Psoas muscle (tissue), 8 donors: Measurements from ENCODE around the gene SERINC2. TPM values are rescaled to one million over a fixed set of nuclear protein-coding genes. Genes with fewer than 3 reads are reported as not detected.

ENCODE experiments used
- ATAC-seq, 4 donors: fragments of 200-7000 bp; cut with Tn5 transposase; one replicate each; pipeline ENCODE4 v1.9.1; 2020; ENCODE audit warnings: moderate library complexity in 3 of 4, mild to moderate bottlenecking in 2 of 4
- DNase-seq, 2 donors: peaks; one replicate each; pipeline ENCODE4 v3.0.0-alpha.2; 2020
- H3K27ac ChIP-seq: fragments of 200-600 bp; one replicate; pipeline ENCODE4 v1.8.0; 2022
- H3K27me3 ChIP-seq, 3 donors: fragments of 200-600 bp in 1 of 3; one replicate each; pipeline versions ENCODE4 v1.6.1 to v1.8.0; 2013 to 2022; ENCODE audit warnings: low read length in 2 of 3, mild to moderate bottlenecking in 2 of 3, moderate library complexity in 1 of 3; ENCODE audit not compliant: insufficient read depth in 3 of 3
- H3K36me3 ChIP-seq, 2 donors: fragments of 200-600 bp in 1 of 2; one replicate each; pipeline versions ENCODE4 v1.6.1 to v1.8.0; 2013 to 2022; ENCODE audit warnings: low read depth in 1 of 2, mild to moderate bottlenecking in 1 of 2, moderate library complexity in 1 of 2; ENCODE audit not compliant: insufficient read depth in 1 of 2
- H3K4me1 ChIP-seq: fragments of 200-600 bp; one replicate; pipeline ENCODE4 v1.8.0; 2022
- H3K4me3 ChIP-seq: fragments of 200-600 bp; one replicate; pipeline ENCODE4 v1.8.0; 2022; ENCODE audit warnings: mild to moderate bottlenecking
- H3K9me3 ChIP-seq: fragments of 200-600 bp; one replicate; pipeline ENCODE4 v1.8.0; 2022
- WGBS, 3 donors: extraction: QIAGEN DNeasy Blood & Tissue Kit; methylation state at CpG; one replicate each; pipeline versions ENCODE4 v1.1.6 to v1.1.7; 2013; 5-methylcytosine and 5-hydroxymethylcytosine counted together
- intact Hi-C, 2 donors: fragments of 100-400 bp; cut with DNase I; formaldehyde crosslinking; loops; one replicate each; pipeline versions ENCODE4 v1.11.0 to v1.14.2; 2022
- polyA plus RNA-seq, 3 donors: library from polyadenylated mRNA; stranded (reverse); fragments of 200-250 nt; gene quantifications; one replicate each; pipeline ENCODE4 v1.2.3, GENCODE V29; 2013
- total RNA-seq, 4 donors: library from RNA; stranded (reverse); fragmentation: NEBNext Ultra II Directional in 2 of 4; extraction: Animal tissue kit (Norgen Biotek cat#: 25700) in 2 of 4; gene quantifications; one replicate each; pipeline versions ENCODE4 v1.2.1 to v1.2.4, GENCODE V29; 2021 to 2023
- TF ChIP-seq, protein P1 (sequence below): fragments of 200-600 bp; IDR thresholded peaks from one replicate; pipeline ENCODE4 v1.8.0; 2022; ENCODE audit warnings: antibody characterized with exemption
- donor health status: healthy with polysubstance abuse.
- donor health status: DM: no; HTN: no; CAD: no; lungs with moderate emphysema.
- donor health status: Bipolar disorder and iron deficiency.
- donor health status: healthy.
- donor health status: DM: yes; HTN: yes; CAD: no.
- donor health status: DM: no; HTN: no; CAD: no.
- donor health status: DM: no; HTN: no; CAD: no.
- donor health status: DM: yes; HTN: yes; CAD: no.

The SERINC2 gene
- total and polyA plus RNA-seq, 7 donors, result 13.4 to 93.4 (median 33.5) TPM

DNA sequence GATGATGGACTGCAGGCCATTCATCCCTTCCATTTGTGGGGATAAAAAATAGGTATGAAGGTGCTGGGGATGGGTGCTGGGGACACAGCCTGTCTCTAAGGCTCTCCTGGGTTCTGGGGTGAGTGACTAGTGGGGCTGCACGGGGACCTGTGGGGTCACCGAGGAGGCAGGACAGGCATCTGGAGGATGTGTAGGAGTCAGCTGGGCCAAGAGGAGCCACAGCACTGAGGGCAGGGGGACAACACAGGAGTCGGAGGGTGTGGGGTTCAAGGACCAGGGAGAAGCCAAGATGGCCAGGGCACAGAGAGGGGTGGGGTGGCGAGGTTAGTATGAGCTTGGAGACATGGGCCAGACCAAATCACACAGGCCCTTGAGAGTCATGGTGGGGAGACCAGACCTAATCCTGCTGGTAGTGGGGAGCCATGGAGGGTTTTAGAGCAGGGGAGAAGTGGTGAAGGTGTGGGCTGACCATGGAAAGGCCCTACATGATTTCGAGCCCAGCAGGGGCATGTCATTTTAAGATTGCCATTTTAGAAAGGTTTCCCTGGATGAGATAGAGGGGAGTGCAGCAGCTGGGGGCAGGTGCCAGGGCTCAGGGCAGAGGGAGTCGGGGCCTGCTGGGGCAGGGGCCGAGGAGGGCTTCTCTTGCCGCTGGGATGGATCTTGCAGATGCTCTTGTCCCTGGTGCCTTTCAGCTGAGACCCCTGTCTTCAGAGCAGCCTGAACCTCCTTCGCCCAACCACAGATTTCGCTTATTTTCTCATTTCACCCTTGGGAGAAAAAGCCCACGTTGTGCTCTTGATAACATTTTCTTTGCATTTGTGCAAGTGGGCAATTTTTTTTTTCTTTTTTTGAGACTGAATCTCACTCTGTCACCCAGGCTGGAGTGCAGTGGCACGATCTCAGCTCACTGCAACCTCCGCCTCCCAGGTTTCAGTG lies 22.7 kb downstream of the SERINC2 start:
- no peak overlapping the region for H3K4me3 ChIP-seq
- no peaks in the 10 kb centered on the region for H3K27me3 ChIP-seq
- H3K27ac ChIP-seq, result no peak overlapping the region
- ATAC-seq, result peak; percentile 3 to 19 (median 13)
- no peaks in the 10 kb centered on the region for H3K9me3 ChIP-seq
- WGBS, 3 donors, result 72 to 79% (median 76%) methylated on average over 13 of the region's 13 CpGs
- peaks cover 0 to 1% of the 10 kb centered on the region in 2 donors for H3K36me3 ChIP-seq
- DNase-seq, result no peak
- no peaks in the 10 kb centered on the region for H3K4me1 ChIP-seq
- TF ChIP-seq, protein P1, sequence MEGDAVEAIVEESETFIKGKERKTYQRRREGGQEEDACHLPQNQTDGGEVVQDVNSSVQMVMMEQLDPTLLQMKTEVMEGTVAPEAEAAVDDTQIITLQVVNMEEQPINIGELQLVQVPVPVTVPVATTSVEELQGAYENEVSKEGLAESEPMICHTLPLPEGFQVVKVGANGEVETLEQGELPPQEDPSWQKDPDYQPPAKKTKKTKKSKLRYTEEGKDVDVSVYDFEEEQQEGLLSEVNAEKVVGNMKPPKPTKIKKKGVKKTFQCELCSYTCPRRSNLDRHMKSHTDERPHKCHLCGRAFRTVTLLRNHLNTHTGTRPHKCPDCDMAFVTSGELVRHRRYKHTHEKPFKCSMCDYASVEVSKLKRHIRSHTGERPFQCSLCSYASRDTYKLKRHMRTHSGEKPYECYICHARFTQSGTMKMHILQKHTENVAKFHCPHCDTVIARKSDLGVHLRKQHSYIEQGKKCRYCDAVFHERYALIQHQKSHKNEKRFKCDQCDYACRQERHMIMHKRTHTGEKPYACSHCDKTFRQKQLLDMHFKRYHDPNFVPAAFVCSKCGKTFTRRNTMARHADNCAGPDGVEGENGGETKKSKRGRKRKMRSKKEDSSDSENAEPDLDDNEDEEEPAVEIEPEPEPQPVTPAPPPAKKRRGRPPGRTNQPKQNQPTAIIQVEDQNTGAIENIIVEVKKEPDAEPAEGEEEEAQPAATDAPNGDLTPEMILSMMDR, result no peak
- intact Hi-C loops, result no loop called here

DNA sequence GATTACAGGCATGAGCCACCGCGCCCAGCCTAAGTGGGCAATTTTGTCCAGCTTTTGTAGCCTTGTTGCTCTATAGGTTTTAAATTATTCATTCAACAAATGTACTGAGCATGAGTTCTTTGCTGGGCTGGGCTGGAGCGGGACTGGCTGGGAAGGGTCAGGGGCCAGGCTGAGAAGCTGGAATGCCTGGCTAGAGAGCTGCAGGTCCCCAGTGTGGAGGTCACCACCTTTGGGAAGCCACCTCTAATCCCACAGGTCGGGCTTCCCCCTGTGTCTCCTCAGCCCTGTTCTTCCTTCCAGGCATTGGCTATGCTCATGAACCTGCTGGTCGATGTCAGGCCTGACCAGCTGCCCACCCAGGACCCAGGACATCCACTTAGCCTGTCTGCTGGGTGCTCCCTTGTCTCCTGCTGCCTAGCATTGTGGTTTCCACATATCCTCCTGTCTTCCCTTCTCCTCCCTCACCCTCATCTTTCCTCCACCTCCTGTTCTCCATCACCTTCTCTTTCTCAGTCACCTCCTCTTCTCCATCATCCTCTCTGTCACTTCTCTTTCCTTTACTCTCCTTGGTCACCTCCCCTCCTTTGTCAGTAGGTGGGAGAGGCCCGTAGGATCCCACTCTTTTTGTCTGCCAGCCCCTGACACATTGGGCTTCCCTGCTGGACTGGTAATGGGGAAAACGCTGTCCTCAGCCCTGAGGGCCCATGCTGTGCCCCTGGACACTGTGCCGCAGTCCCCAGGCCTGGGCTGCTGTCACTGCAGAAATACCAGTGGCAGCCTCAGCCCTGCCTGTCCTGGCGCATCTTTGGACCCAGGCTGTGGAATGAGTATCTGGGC lies 23.8 kb downstream of the SERINC2 start:
- intact Hi-C loops, result no loop called here
- Histone ChIP-seq H3K4me3 (no peak overlapping the region), H3K36me3 (no peaks in the 10 kb centered on the region), H3K27ac (no peak overlapping the region), H3K27me3 (no peaks in the 10 kb centered on the region), H3K4me1 (peaks cover 4% of the 10 kb centered on the region), H3K9me3 (no peaks in the 10 kb centered on the region)
- WGBS, 3 donors, result 76 to 80% (median 77%) methylated on average over 9 of the region's 9 CpGs
- no peak for ATAC-seq
- TF ChIP-seq, protein P1, result no peak
- no peak for DNase-seq

DNA sequence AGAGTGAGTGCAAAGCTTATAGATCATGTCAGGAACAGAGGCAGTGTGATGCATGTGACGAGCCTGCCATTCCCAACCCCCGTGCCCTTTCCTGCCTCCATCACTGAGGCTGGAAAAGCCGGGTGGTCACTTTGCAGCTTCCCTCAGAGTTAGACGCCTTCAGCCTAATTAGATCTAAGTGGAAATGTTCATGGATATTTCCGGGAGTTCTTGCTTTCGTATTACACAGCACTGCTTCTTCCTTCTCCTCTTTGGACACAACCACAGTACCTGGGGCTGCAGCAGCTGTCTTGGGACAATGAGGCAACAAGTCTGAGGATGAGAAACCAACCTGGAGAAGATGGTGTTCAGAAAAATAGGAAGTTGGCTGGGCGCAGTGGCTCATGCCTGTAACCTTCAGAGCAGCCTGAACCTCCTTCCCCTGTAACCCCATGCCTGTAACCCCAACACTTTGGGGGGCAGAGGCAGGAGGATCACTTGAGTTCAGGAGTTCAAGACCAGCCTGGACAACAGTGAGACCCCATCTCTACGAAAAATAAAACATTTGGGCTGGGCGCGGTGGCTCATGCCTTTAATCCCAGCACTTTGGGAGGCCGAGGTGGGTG lies 24.5 kb downstream of the SERINC2 start:
- no peak for DNase-seq
- intact Hi-C loops, result no loop called here
- no peak for ATAC-seq
- Histone ChIP-seq H3K27me3 (no peaks in the 10 kb centered on the region), H3K36me3 (no peaks in the 10 kb centered on the region), H3K9me3 (no peaks in the 10 kb centered on the region), H3K4me1 (peaks cover 5% of the 10 kb centered on the region), H3K4me3 (no peak overlapping the region), H3K27ac (no peak overlapping the region)
- WGBS, 3 donors, result 73 to 75% (median 74%) methylated on average over 11 of the region's 11 CpGs
- TF ChIP-seq, protein P1, result no peak

DNA sequence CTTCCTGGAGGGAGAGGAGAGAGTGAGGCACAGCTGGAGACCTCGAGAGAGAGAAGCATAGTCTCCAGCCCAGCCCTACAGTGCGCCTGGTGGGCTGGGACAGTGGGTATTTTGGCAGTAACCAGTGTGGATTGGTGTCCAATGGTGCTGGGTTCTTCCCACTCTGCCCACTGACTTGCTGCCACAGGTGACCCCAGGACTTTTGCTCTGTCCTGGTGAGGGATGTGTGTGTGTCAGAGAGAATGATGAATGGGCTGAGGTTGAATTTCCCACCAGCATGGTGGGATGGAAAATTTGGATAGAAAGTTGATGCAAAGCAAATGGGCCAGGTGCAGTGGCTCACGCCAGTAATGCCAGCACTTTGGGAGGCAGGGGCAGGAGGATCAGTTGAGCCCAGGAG lies 26.3 kb downstream of the SERINC2 start:
- no peak for DNase-seq
- no peak overlapping the region for H3K27ac ChIP-seq
- H3K9me3 ChIP-seq, result no peaks in the 10 kb centered on the region
- peaks cover 5% of the 10 kb centered on the region for H3K4me1 ChIP-seq
- 56 to 82% (median 76%) methylated on average over 3 of the region's 3 CpGs for WGBS, 3 donors
- no peak overlapping the region for H3K4me3 ChIP-seq
- intact Hi-C loops, result no loop called here
- no peak for ATAC-seq
- TF ChIP-seq, protein P1, result no peak
- H3K36me3 ChIP-seq, result no peaks in the 10 kb centered on the region
- H3K27me3 ChIP-seq, result no peaks in the 10 kb centered on the region
